OCI-LY7 (cell line): ENCODE results near the gene RAB31. TPM values are rescaled to one million over a fixed set of nuclear protein-coding genes. Genes with fewer than 3 reads are reported as not detected.

ENCODE experiments used
- BruUV-seq: library from RNA; stranded (reverse); fragments of 400-500 nt; replicated peaks from 2 replicates; lab custom pipeline; 2021; lab: Mats Ljungman, UMichigan
- CTCF ChIA-PET: fragments of 300-600 bp; sonication (Branson Sonifier 250); formaldehyde crosslinking; loops from one replicate; lab custom pipeline; 2022; ENCODE audit warnings: antibody characterized with exemption; ENCODE audit not compliant: unreplicated experiment; lab: Charles Lee
- POLR2A ChIA-PET: fragments of 300-600 bp; sonication (Branson Sonifier 250); formaldehyde crosslinking; loops from one replicate; lab custom pipeline; 2022; ENCODE audit warnings: antibody characterized with exemption; lab: Charles Lee
- DNase-seq: peaks from one replicate; pipeline ENCODE4 v3.0.0-alpha.2; 2015; ENCODE audit warnings: low spot score
- H2AFZ ChIP-seq: fragments of 200-600 bp; sonication (generic), shearing (Covaris generic); 2 replicates; pipeline ENCODE4 v1.6.1; 2014; ENCODE audit warnings: mild to moderate bottlenecking, antibody characterized with exemption, low read length, moderate library complexity
- H3K27ac ChIP-seq: fragments of 200-600 bp; sonication (generic); 2 replicates; pipeline ENCODE4 v1.5.1; 2014; ENCODE audit warnings: mixed run types, low read depth, mild to moderate bottlenecking, moderate library complexity, low read length, inconsistent platforms; ENCODE audit not compliant: poor library complexity, severe bottlenecking
- H3K36me3 ChIP-seq: fragments of 200-600 bp; sonication (generic); 2 replicates; pipeline ENCODE4 v1.6.1; 2014; ENCODE audit warnings: mild to moderate bottlenecking, antibody characterized with exemption, low read length, moderate library complexity, mixed read lengths; ENCODE audit not compliant: insufficient read depth
- H3K4me1 ChIP-seq: fragments of 200-600 bp; sonication (generic); 2 replicates; pipeline ENCODE4 v1.5.1; 2014; ENCODE audit warnings: mild to moderate bottlenecking, low read length; ENCODE audit not compliant: insufficient read depth, poor library complexity, severe bottlenecking
- H3K4me2 ChIP-seq: fragments of 200-600 bp; sonication (generic); 2 replicates; pipeline ENCODE4 v1.6.1; 2014; ENCODE audit warnings: mild to moderate bottlenecking, low read length
- H3K4me3 ChIP-seq: fragments of 200-600 bp; sonication (generic); 2 replicates; pipeline ENCODE4 v1.5.1; 2014; ENCODE audit warnings: mild to moderate bottlenecking, low read depth, low read length; ENCODE audit not compliant: poor library complexity, severe bottlenecking
- H3K79me2 ChIP-seq: fragments of 200-600 bp; sonication (generic); 2 replicates; pipeline ENCODE4 v1.6.1; 2016; ENCODE audit warnings: low read depth, mild to moderate bottlenecking, low read length, moderate library complexity, mixed read lengths; ENCODE audit not compliant: insufficient read depth
- H3K9me2 ChIP-seq: fragments of 200-600 bp; sonication (generic); 2 replicates; pipeline ENCODE4 v1.6.1; 2016; ENCODE audit warnings: mild to moderate bottlenecking, low read length, mixed read lengths; ENCODE audit not compliant: insufficient read depth
- H3K9me3 ChIP-seq: fragments of 200-600 bp; sonication (generic); 2 replicates; pipeline ENCODE4 v1.6.1; 2014; ENCODE audit warnings: mild to moderate bottlenecking, mixed run types, low read length, mixed read lengths
- H4K20me1 ChIP-seq: fragments of 200-600 bp; sonication (generic); 2 replicates; pipeline ENCODE4 v1.6.1; 2014; ENCODE audit warnings: mild to moderate bottlenecking, antibody characterized with exemption, low read length, moderate library complexity, mixed read lengths; ENCODE audit not compliant: insufficient read depth
- CTCF ChIP-seq: fragments of 200-600 bp; sonication (generic); conservative IDR thresholded peaks from 2 replicates; pipeline ENCODE4 v1.5.1; 2014; ENCODE audit warnings: mild to moderate bottlenecking, antibody characterized with exemption, low read length, moderate library complexity, mixed read lengths
- EZH2phosphoT487 ChIP-seq: fragments of 200-600 bp; sonication (generic); IDR thresholded peaks from 2 replicates; pipeline ENCODE4 v1.6.1; 2018; ENCODE audit warnings: low read depth, borderline replicate concordance, mild to moderate bottlenecking, mixed run types, antibody characterized with exemption, low read length, moderate library complexity, mixed read lengths
- intact Hi-C: fragments of 100-400 bp; cut with micrococcal nuclease; formaldehyde crosslinking; loops from one replicate; pipeline ENCODE4 v1.10.0; 2022; ENCODE audit not compliant: unreplicated experiment
- total RNA-seq, 2 experiments: library from RNA; depleted of rRNA in 1 of 2; stranded (reverse); fragments of >200 nt in 1 of 2; shearing (Covaris generic) in 1 of 2; gene quantifications; 2 replicates each; pipeline ENCODE4 v1.2.3, GENCODE V29; 2014 to 2022

Gene RAB31
- total RNA-seq, 2 experiments from 2014 or later, result not detected

- H2AFZ ChIP-seq, result no peak overlapping the region
- no peaks in the 10 kb centered on the region for H3K9me2 ChIP-seq
- intact Hi-C loops, result no loop called here
- H3K27ac ChIP-seq, result no peak overlapping the region
- H3K4me1 ChIP-seq, result no peaks in the 10 kb centered on the region
- no peaks in the 10 kb centered on the region for H3K36me3 ChIP-seq
- ChIA-PET CTCF (no interaction called here), POLR2A (interaction anchor here (0.5 to 0.6 kb wide), 2 partner anchors 38 to 1413 kb away, joined by 3 read pairs; no protein-coding TSS in a partner anchor)
- H3K4me3 ChIP-seq, result no peak overlapping the region
- no peak for DNase-seq
- H3K9me3 ChIP-seq, result no peaks in the 10 kb centered on the region
- H3K79me2 ChIP-seq, result no peaks in the 10 kb centered on the region
- TF ChIP-seq CTCF (no peak), EZH2phosphoT487 (no peak)
- no TSS peak for BruUV-seq
- H3K4me2 ChIP-seq, result no peak overlapping the region
- H4K20me1 ChIP-seq, result no peaks in the 10 kb centered on the region
Measured at GRCh38 chr18:9737006-9737405, 28.9 kb downstream of the RAB31 start.

- ChIA-PET CTCF (no interaction called here), POLR2A (interaction anchor here (0.8 kb wide), 1 partner anchor 12 kb away, joined by 3 read pairs; no protein-coding TSS in a partner anchor)
- H3K4me1 ChIP-seq, result no peaks in the 10 kb centered on the region
- H3K9me2 ChIP-seq, result no peaks in the 10 kb centered on the region
- H3K9me3 ChIP-seq, result no peaks in the 10 kb centered on the region
- BruUV-seq, result no TSS peak
- H3K4me3 ChIP-seq, result no peak overlapping the region
- H4K20me1 ChIP-seq, result no peaks in the 10 kb centered on the region
- no peak overlapping the region for H3K27ac ChIP-seq
- TF ChIP-seq EZH2phosphoT487 (no peak), CTCF (no peak)
- DNase-seq, result no peak
- intact Hi-C loops, result no loop called here
- no peaks in the 10 kb centered on the region for H3K36me3 ChIP-seq
- H3K79me2 ChIP-seq, result no peaks in the 10 kb centered on the region
- H3K4me2 ChIP-seq, result no peak overlapping the region
- H2AFZ ChIP-seq, result no peak overlapping the region
Measured at GRCh38 chr18:9737472-9738121, 29.5 kb downstream of the RAB31 start.

GRCh38 chr18:9738266-9738969 is 30.3 kb downstream of the RAB31 start:
- Histone ChIP-seq H3K79me2 (no peaks in the 10 kb centered on the region), H3K4me3 (no peak overlapping the region), H4K20me1 (no peaks in the 10 kb centered on the region), H3K36me3 (no peaks in the 10 kb centered on the region), H3K4me1 (no peaks in the 10 kb centered on the region), H3K9me2 (no peaks in the 10 kb centered on the region), H3K9me3 (no peaks in the 10 kb centered on the region), H3K27ac (no peak overlapping the region), H2AFZ (no peak overlapping the region), H3K4me2 (no peak overlapping the region)
- no peak for DNase-seq
- intact Hi-C loops, result no loop called here
- ChIA-PET CTCF (no interaction called here), POLR2A (interaction anchor here (0.8 kb wide), 1 partner anchor 12 kb away, joined by 3 read pairs; no protein-coding TSS in a partner anchor)
- TF ChIP-seq EZH2phosphoT487 (no peak), CTCF (no peak)
- no TSS peak for BruUV-seq
